Amniotic stem cell (primary cell): ENCODE data around the gene DMBX1.

Source experiments
- DNase-seq: peaks from one replicate; lab custom pipeline; 2025; lab: John Stamatoyannopoulos, UW

Gene DMBX1

DNA sequence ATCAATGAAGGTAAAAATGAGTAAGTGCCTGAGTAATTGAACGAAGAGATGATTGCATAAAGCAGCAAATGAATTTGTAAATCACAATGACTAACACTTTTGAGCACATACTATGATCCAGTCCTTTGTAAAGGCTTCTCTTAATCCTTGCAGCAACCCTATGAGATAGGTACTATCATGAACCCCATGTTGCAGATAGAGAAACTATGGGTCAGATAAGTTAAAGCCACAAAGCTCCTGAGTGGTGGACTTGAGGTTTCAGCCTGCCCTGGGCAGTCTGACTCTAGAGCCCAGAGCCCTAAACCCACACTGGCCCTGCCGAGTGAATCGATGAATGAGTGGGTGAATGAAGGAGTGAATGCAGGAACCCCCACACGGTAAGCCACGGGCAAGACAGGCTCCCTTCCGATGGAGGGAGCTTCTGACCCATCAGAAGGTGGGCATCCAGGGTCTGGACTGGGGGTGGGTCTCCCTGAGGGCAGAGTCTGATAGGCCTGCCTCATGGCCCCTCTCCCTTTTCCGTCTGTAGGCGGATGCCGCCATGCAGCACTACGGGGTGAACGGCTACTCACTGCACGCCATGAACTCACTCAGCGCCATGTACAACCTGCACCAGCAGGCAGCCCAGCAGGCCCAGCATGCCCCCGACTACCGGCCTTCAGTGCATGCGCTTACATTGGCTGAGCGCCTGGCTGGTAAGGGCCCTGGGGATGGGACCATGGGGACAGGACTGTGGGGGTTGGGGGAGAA lies 17.0 kb downstream of the DMBX1 start:
- DNase-seq, result no peak

GRCh38 chr1:46508757-46509156 lies 19.1 kb downstream of the DMBX1 start:
- DNase-seq, result no peak

DNA sequence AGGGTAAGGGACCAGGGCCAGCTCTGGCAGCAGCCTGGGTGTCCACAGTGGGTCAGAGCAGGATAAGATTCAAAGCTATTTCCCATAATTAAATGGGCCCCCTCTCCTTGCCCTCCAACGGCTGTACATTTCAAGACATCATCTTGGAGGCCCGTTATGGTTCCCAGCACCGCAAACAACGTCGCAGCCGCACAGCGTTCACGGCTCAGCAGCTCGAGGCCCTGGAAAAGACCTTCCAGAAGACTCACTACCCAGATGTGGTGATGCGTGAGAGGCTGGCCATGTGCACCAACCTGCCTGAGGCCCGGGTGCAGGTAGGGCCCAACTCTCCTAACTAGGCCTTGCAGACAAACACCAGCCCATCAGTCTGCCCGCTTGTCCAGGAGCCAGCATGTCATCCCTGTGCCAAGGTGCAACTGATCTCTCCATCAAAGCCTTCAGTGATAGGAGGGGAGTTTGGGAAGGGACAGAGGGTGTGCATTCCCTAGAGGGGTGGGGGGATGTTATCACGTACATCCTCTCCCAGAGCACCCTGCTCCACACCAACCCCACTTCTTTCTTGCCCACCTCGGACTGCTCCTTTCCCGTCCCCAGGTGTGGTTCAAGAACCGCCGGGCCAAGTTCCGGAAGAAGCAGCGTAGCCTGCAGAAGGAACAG lies 20.8 kb downstream of the DMBX1 start:
- no peak for DNase-seq

DNA sequence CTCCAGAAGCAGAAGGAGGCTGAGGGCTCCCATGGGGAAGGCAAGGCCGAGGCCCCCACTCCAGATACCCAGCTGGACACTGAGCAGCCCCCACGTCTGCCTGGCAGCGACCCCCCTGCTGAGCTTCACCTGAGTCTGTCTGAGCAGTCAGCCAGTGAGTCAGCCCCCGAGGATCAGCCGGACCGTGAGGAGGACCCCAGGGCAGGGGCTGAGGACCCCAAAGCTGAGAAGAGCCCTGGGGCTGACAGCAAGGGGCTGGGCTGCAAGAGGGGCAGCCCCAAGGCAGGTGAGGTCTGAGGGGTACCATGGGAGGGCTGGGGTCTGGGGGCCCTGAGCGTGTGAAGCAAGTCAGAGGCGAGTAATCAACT lies 21.3 kb downstream of the DMBX1 start:
- DNase-seq, result no peak

DNA sequence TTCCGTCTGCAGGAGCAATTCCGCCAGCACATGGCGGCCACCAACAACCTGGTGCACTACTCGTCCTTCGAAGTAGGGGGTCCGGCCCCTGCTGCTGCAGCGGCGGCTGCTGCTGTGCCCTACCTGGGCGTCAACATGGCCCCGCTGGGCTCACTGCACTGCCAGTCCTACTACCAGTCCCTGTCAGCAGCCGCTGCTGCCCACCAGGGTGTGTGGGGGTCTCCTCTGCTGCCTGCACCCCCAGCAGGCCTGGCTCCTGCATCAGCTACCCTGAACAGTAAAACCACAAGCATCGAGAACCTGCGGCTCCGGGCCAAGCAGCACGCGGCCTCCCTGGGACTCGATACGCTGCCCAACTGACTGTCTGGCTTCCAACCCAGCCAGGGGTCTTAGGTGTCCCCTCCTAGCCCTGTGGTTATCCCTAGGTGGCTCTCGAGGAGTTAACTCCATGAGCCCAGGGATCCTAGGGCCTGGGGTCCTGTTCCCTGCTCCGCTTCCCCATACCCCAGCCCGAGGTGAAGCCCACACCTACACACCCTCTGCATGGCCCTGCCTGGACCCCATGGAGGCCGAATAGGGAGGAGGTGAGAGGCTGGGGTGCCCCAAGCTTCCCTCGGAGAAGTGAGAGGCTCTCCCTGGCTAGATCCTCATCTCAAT lies 22.6 kb downstream of the DMBX1 start:
- no peak for DNase-seq

DNA sequence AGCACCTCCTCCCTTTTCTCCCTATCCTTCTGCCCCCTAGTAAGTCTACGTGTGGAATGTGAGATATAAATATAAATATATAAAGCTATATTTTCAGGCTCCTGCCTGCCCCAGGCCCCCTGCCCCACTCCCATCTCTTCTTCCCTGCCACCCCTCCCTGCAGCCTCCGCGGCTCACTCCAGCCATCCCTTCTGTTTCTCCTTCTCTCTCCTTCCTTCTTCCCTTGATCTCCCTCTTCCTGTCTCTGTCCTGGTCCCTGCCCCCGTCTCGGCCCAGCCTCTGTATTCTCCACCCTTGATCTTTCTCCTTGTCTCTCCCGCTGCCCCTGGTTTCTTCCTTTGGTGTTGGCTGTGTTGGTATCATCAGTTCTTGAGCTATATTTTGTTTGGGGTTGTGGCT lies 23.2 kb downstream of the DMBX1 start:
- DNase-seq, result no peak

- DNase-seq, result no peak
Measured at GRCh38 chr1:46513536-46513935, 23.9 kb downstream of the DMBX1 start.

GRCh38 chr1:46515576-46515975 lies 25.9 kb downstream of the DMBX1 start:
- no peak for DNase-seq

GRCh38 chr1:46516200-46516950 lies 26.7 kb downstream of the DMBX1 start:
- DNase-seq, result no peak

DNA sequence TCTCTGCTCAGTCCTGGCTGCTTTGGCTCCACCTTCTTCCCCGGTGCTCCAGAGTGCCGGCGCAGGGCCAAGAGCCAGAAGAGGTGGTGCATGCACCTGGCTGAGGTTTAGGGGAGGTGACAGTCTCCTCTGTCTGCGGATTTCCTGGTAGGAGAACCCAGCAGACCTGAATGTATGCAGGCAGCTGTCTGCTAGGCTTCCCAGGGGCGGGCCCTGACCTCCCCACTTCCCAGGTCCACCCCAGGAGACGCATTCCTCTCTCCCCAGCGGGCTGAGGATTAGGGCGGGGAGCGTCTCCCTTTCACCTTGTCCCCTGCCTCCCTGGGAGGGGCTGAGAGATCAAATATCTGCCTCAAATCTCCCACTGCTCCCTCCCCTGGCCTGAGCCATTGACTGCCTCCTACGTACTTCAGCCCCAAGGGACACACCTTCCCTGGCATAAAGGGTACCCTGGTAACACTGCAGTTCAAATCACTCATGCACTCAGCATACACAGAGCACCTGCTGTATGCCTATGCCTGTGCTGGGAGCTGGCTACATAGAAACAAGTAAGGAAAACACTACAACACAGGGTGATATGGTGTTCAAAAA lies 27.5 kb downstream of the DMBX1 start:
- no peak for DNase-seq

DNA sequence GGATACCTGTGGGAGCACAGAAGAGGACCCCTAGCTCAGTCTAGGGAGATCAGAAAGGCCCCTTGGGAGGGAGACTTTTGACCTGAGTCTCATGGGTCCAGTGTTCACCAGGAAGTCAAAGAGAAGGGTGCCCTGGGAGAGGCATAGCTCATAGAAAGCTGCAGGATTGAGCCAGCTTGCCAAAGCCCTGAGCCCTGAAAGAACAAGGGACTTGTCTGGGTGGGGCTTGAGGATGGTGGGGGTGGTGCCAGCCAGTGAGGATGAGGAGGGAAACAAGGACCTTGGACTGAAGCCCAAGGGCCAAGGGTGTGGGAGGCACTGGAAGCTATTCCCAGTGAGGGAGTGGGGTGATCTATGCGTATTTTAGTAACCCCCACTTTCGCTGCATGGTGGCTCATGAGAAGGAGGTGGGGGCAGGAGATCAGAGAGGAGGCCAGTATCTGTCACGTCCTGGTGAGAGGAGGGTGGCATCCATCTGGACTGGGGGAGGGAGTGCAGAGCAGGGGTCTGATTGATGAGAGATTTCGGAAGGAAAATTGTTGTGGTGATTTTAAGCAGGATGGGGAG lies 28.4 kb downstream of the DMBX1 start:
- no peak for DNase-seq

DNA sequence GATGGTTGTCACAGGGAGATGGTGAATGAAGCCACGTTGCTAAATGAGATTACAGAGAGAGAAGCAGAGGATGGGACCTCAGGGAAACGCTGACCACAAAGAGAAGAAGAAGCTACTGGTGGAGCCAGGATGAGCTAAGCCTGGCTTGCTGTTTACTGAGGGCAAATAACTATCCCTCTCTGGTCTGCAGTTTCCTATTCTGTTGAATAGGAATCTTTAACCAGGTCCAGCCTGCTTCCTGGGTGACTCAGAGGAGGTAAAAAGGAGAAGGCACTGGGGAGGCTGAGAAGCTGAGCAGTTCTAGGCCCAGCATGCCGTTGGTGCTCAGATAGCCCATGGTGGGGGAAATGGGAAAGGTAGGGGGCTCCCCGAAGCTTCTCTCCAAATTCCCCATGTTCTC lies 29.6 kb downstream of the DMBX1 start:
- no peak for DNase-seq

- DNase-seq, result peak; percentile 57
Measured at GRCh38 chr1:46520063-46520911, 30.7 kb downstream of the DMBX1 start.

DNA sequence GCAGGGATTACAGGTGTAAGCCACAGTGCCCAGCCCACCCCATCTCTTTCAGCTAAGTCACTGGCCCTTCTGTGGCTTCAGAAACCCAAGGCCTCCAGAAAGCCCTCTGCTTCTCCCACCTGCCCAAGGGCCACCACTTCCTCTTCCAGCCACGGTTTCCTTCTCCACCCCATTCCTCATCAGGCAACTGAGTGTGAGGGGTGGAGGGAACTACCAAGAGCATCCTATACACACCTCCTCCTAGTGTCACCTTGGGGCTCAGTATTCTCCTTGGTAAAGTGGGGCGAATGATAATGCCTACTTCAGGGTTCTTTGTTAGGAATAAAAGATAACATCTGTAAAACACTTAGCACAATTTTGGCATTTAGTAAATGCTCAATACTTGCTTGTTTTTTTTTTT lies 31.8 kb downstream of the DMBX1 start:
- no peak for DNase-seq

- no peak for DNase-seq
Measured at GRCh38 chr1:46522184-46522968, 32.7 kb downstream of the DMBX1 start.

GRCh38 chr1:46522969-46523320 lies 33.3 kb downstream of the DMBX1 start:
- DNase-seq, result no peak

- DNase-seq, result no peak
Measured at GRCh38 chr1:46523496-46524353, 34.1 kb downstream of the DMBX1 start.

DNA sequence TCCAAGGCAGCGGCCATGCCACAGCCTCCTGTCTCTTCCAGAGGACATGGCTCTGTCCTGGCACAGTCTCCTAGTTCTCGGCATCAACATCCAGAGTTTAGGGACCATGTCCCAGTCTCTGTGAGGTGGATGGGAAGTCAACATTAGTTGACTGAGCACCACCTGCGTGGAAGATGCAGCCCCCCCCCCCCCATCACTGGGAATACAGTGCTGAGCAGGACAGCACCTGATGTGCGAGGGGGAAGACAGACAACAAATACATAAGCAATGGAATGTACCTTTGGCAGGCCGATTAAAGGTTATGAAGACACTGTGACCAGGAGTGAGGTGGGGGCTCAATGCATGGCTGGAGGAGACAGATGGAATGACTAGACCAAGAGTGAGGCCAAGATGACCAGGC lies 35.2 kb downstream of the DMBX1 start:
- DNase-seq, result no peak

- DNase-seq, result no peak
Measured at GRCh38 chr1:46525253-46525983, 35.8 kb downstream of the DMBX1 start.
